ENCODE results near the gene AKAP9.

- TF ChIP-seq POLR2A (IDR thresholded peaks at IDR 0.05) (no peak), CTCF (IDR thresholded peaks at IDR 0.05) (no peak)
Observed at GRCh38 chr7:91976743-91977142, 36.1 kb downstream of the AKAP9 start.

Measured in esophagus squamous epithelium (tissue), 4 donors.